GM18858 (cell line): ENCODE measurements around the gene CDH4.

ENCODE experiments used
- ATAC-seq: cut with Tn5 transposase; IDR thresholded peaks from one replicate; pipeline ENCODE4 v1.9.1; 2021; ENCODE audit not compliant: unreplicated experiment

CDH4 gene

DNA sequence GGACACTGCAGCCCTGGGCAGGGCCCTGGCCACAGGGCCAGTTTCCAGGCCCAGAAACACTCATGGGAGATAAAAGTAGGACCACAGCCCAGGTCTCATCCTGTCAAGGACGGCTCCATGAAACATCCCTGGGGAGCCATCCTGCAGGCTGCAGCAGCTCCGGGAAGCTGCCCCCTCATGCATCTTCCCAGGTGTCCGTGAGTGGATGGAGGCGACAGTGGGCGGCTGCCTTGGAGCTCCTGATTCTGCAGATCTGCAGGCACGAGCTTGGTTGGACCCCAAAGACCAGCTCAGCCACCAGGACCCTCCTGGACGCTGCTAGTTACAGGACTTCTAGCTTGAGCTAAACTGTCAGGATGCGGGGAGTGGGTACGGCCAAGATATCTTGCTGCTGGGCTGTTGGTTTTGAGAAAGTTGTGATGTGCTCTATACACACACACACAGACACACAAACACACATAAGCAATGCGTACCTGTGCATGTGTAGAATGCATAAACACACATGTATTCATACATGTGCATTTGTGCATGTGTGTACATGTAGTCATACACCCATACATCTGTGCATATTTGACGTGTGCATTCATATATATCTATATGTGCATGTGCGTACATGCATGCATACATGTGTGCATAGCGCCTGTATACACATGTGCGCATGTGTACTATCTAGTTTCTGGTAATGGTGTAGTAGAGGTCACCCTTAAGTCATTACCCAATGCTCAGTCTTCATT, 515.9 kb downstream of the CDH4 start:
- no peak for ATAC-seq

DNA sequence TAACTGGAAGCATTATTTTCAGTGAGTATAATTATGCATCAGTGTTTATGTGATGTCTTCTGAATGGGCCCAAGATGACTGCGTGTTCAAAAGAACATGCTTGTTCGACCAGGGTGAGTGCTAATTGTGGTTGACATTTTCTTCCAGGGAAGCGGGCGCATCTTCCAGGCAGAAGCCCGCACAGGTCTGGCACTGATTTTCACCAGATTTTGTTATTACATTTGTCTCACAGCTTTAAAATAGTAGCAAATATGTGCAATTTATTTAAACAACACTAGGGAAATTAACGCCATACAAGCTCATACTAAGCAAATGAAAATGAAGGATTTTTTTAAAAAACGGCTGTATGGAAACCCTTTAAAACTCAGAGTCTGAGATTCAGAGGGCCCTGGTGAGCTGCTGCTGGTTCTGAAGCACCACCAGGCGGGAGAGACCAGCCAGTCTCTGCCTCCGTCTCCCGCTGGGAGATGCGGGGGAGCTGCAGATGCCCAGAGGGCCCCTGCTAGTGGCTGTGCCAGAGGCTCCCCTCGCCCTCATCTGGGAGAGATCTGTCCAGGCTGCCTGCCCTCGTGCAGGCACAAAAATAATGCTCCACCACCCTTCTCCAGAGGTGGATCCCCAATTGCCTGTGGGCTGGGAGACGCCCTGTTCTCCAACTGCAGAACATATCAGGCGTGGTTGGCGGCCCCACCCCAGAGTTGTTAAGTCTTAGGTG, 516.7 kb downstream of the CDH4 start:
- no peak for ATAC-seq

DNA sequence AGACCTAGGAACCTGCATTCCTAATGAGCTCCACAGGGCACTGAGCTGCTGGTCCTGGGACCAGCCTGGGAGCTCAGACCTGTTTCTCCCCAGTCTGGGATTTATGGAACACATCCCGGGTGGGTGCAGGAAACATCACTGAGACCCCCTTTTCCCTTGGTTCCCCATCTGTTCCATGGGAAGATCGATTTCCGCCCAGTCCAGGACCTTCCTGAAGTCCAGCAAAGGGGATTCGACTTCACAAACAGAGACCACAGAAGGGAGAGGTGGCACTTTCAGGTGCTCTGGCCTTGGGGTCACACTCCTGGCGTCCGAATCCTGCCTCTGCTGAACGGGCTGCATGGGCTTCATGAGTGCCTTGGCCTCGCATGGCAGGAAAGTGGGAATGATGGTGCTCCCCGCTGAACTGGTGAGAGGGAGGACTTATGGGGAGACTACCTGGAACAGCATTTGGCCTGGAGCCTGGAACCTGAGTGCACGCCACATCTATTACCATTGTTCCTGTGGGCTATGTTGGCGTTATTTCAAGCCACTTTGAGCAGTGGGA, 517.3 kb downstream of the CDH4 start:
- ATAC-seq, result no peak

DNA sequence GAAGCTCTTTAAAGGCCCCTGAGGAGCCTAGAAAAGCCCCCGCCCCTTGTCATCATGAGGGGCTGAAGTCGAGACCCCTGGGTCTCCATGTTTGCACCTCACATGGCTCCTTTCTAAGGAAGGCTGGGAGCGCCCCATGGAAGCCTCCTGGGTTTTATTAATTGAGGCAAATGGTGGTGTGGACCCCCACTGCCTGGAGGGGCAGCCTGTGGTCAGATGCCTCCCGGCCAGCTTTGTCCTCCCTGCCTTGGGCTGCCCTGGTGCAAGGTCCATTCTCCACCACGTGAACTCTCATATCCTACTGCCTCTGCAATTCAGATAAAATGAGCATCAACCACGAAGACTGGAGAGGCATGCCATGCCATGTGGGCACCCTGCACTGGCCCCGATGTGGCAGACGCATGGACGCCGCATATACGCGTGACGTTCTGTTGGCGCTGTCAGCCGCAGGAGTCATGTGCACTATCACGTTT, 518.1 kb downstream of the CDH4 start:
- ATAC-seq, result no peak

DNA sequence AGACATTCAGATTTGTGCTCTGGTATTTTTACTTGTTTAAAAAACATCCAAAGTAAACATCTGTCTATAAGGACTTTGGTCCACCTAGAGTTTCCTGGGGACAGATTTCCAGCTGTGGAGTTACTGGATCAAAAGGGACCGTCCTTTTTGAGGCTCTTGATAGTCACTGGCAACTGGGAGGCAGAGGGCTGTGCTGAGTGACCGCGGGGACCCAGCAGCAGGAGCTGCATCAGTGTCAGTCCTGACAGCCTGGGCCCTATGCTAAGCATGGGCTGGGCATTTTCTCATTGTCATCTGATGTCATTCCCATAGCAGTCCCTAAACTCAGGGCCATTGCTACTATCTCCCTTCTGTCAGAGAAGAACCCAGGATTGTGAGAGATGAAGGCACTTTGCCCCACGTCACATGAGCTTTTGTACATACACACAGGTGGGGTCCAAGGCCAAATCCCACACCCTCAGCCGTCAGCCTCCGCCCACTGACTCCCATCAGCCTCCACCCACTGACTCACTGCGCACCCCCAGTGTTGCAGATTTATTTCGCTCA, 519.8 kb downstream of the CDH4 start:
- no peak for ATAC-seq

GRCh38 chr20:61772828-61773631, 521.0 kb downstream of the CDH4 start:
- ATAC-seq, result no peak

- no peak for ATAC-seq
These were observed 522.0 kb downstream of the CDH4 start for GRCh38 chr20:61773926-61774587.

DNA sequence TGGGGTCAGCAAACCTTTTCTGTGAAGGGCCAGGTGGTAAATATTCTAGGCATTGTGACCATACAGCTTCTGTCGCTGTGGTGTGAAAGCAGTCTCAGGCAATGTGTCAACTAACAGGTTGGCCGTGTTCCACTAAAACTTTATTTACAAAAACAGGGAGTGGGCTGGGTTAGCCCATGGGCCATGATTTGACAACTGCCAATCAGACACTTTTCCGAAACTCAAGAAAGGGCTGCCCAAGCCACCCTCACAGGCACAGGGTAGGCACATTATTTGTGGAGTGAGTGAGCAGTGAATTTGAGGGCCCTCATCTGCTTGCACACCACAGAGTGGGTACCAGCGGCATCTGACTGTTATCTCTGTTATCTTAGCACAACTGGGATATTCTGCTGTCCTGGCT, 523.4 kb downstream of the CDH4 start:
- ATAC-seq, result no peak

DNA sequence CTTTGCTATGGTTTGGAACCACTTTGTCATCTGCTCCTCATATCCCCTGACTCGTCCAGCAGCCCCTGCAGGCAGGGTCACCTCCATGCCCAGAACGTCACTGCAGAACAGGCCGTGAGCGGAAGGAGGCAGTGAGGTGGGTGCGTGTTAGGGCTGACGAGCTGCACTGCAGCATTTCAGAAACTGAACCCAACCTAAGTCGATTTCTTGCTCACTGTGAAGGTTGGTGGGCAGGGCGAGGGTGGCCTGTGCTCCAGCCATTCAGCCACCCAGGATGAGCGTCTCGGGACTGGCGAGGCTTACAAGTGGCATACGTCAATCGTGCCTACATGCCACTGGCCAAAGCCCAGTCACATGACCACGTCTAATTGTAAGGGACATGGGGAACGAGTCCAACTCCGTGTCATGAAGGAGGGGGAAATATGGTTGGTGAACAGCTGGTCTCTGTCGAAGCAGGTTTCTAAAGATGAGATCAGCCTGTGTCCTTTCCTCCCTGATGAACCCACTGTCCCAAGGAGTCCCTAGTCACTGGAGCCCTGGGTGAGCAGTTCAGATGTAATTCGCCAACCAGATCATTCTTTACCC, 524.5 kb downstream of the CDH4 start:
- ATAC-seq, result no peak

DNA sequence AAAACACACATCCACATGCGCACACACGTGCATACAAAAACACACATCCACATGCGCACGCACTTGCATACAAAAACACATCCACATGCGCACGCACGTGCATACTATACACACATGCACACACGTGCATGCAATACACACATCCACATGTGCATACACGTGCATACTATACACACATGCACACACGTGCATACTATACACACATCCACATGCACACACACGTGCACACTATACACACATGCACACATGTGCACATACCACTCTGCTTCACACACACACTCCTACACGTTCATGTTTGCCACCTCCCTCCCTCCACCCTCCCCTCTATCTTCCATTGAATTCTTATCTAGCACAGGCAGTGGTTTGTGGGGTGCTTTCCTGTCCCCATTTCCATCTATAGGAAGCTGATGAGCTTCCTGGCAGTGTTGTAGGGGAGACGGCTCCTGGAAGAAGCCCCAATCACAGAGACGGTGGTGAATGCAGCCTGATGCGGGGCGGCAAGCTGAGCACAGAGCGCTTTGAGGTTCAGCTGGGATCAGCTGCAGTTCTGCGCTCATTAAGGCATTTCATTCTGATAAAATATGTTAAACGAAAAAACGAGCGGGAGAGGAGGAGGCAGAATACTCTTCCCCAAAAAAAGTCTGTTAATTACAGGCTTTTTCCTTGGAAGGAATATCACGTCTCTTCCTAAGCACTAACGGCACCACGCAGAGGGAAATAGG, 525.9 kb downstream of the CDH4 start:
- ATAC-seq, result no peak

DNA sequence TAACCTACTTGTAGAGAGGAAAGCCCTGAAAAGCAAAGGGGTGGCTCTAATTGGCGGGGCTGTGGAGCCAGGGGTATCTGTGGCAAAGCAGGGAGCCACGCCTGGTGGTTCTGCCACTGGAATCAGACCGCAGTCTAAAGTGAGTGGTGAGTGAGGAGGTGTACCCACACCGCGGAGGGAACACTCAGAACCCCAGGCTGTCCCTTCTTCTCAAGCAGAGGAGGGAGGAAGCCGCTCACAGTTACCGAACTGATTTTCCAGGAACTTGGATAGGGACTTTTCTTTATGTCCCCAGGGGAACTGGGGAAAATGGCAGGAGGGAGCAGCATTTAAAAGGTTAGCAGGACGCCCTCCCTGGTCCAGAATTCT, 526.4 kb downstream of the CDH4 start:
- no peak for ATAC-seq

DNA sequence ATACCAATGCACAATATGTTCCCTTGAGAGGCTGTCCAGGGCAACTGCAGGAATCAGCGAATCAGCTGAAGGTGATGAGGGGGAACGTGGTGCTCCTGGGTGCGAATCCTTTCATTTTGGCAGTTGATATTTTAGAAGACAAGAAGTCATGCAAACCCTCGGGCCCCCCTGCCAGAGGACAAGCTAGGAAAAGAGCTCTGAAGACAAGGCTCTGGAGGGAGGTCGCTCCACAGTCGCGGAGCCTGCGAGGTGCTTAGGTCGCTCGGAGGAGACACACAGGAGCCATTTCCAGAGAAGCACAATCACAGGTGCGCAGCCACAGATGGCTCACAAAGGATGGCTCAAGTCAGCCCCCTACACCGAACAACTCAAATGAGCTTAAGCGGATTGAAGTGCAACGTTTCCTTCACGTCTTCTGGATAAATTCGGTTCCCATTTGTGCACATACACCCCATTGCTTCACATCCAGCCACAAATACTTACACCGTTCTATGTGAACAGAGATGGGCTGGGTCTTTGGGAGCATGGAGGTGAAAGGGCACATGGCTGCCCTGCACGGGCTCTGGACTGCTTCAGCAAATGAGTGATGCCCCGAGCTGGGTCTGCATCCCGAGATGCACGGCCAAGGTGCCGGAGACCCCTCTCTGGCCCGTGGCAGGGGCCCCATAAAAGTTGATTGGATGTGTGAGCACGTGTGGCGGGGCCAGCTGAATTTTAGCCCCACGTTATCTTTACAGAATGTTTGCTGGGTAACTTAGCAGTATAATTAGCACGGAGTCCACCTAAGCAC, 527.3 kb downstream of the CDH4 start:
- ATAC-seq, result no peak

DNA sequence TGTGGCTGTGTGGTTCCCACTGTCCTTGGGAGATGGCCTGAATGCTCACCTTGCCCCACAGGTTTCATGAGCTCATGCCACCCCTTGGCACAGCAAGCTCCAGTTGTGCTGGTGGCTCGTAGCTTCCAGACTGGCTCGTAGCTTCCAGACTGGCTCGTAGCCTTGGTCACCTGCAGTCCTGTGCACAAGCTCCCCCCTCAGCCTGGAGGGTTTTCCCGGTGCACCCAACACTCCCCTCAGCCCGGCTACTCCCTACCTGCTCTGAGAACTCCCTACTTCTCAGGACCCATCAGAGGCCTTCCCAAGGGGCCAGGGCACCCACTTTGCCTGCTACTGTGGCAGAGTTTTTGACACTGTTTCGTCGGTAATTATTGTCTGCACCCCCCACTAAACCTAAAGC, 528.0 kb downstream of the CDH4 start:
- ATAC-seq, result no peak

- no peak for ATAC-seq
These were observed 532.9 kb downstream of the CDH4 start for GRCh38 chr20:61784801-61785566.

- no peak for ATAC-seq
These were observed 533.4 kb downstream of the CDH4 start for GRCh38 chr20:61785567-61785816.

- no peak for ATAC-seq
These were observed 534.2 kb downstream of the CDH4 start for GRCh38 chr20:61786230-61786629.

- ATAC-seq, result no peak
These were observed 536.3 kb downstream of the CDH4 start for GRCh38 chr20:61788343-61788742.

DNA sequence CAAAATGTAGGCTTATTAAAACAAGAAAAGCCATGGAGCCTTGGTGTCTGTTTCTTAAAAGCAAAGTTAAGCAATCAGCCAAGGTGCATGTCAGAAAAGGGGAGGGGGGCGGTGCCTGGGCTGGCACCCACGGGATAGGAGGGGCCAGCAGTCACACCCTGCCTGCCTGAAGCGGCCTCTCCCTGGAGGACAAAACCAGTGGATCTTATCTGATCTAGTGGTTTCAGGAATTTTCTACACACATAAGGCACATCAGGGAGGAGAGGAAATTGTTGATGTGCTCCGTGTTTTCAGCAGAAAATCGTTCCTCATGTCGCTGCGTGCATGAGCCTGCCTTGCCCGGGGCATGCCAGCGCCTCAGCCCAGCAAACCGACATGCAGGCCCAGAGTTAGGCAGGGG, 537.3 kb downstream of the CDH4 start:
- no peak for ATAC-seq
